H1 (cell line): ENCODE results near the gene CD34. TPM values are rescaled to one million over a fixed set of nuclear protein-coding genes. Genes with fewer than 3 reads are reported as not detected.

ENCODE experiments used
- CTCF ChIA-PET: fragments of 300-600 bp; sonication (Branson Sonifier 250); formaldehyde crosslinking; loops from one replicate; lab custom pipeline; 2021; ENCODE audit not compliant: partially characterized antibody; lab: Charles Lee
- POLR2A ChIA-PET: fragments of 300-600 bp; sonication (Branson Sonifier 250); formaldehyde crosslinking; loops from one replicate; lab custom pipeline; 2021; ENCODE audit warnings: inconsistent platforms; ENCODE audit not compliant: partially characterized antibody; lab: Charles Lee
- DNase-seq, 2 experiments: peaks; one replicate each; pipeline versions ENCODE4 v3.0.0 to v3.0.0-alpha.2; 2010 to 2022; ENCODE audit warnings: low spot score in 2 of 2, low read depth in 1 of 2, mixed read lengths in 1 of 2
- FAIRE-seq: peaks from 2 replicates; lab custom pipeline; 2011; peaks lifted over from hg19 to GRCh38; lab: Jason Lieb, UNC
- H2AFZ ChIP-seq: 2 replicates; pipeline ENCODE4 v1.8.1; 2012; ENCODE audit warnings: low read length, inconsistent platforms
- H2AK5ac ChIP-seq: 2 replicates; pipeline ENCODE4 v1.6.1; 2013; ENCODE audit warnings: low read depth, low read length
- H2BK120ac ChIP-seq: replicated peaks from 2 replicates; pipeline ENCODE3; 2013; ENCODE audit warnings: low read depth, low read length, inconsistent platforms
- H2BK12ac ChIP-seq: 2 replicates; pipeline ENCODE4 v1.6.1; 2013; ENCODE audit warnings: low read depth, low read length
- H2BK15ac ChIP-seq: 2 replicates; pipeline ENCODE4 v1.6.1; 2013; ENCODE audit warnings: low read length
- H2BK20ac ChIP-seq: 2 replicates; pipeline ENCODE4 v1.6.1; 2013; ENCODE audit warnings: low read length
- H2BK5ac ChIP-seq: 2 replicates; pipeline ENCODE4 v1.6.1; 2013; ENCODE audit warnings: low read depth, low read length
- H3K14ac ChIP-seq: 2 replicates; pipeline ENCODE4 v1.6.1; 2013; ENCODE audit warnings: inconsistent platforms; ENCODE audit not compliant: insufficient read length
- H3K18ac ChIP-seq: 2 replicates; pipeline ENCODE4 v1.6.1; 2013; ENCODE audit warnings: low read length; ENCODE audit errors: extremely low read depth
- H3K23ac ChIP-seq: 2 replicates; pipeline ENCODE4 v1.6.1; 2013; ENCODE audit warnings: inconsistent platforms; ENCODE audit not compliant: insufficient read length
- H3K23me2 ChIP-seq: 2 replicates; pipeline ENCODE4 v1.6.1; 2013; ENCODE audit warnings: low read depth, low read length
- H3K27ac ChIP-seq: 2 replicates; pipeline ENCODE4 v1.6.1; 2011; ENCODE audit warnings: low read depth, low read length, inconsistent platforms
- H3K27me3 ChIP-seq, 4 experiments: replicated peaks in 1 of 4; 1 replicate in 1 of 4; 2 replicates in 3 of 4; pipeline versions ENCODE4 v1.6.1 to v1.8.1; 2011 to 2013; ENCODE audit warnings: low read length in 3 of 4, mild to moderate bottlenecking in 3 of 4, inconsistent platforms in 2 of 4, mixed read lengths in 2 of 4, moderate library complexity in 1 of 4; ENCODE audit not compliant: control insufficient read depth in 3 of 4, insufficient read depth in 3 of 4; ENCODE audit errors: extremely low read depth in 1 of 4
- H3K36me3 ChIP-seq, 4 experiments: 2 replicates each; pipeline versions ENCODE4 v1.6.1 to v1.8.1; 2011 to 2013; ENCODE audit warnings: mild to moderate bottlenecking in 4 of 4, low read length in 3 of 4, moderate library complexity in 2 of 4, control low read depth in 1 of 4, inconsistent platforms in 1 of 4; ENCODE audit not compliant: insufficient read depth in 4 of 4, control insufficient read depth in 2 of 4
- H3K4ac ChIP-seq: replicated peaks from 2 replicates; pipeline ENCODE3; 2013; ENCODE audit warnings: low read length, low read depth, mixed read lengths, inconsistent platforms; ENCODE audit not compliant: insufficient read length
- H3K4me1 ChIP-seq, 4 experiments: replicated peaks in 1 of 4; 1 replicate in 1 of 4; 2 replicates in 3 of 4; pipeline versions ENCODE4 v1.6.1 to v1.8.1; 2011 to 2013; ENCODE audit warnings: low read length in 3 of 4, inconsistent platforms in 2 of 4, mixed read lengths in 1 of 4; ENCODE audit not compliant: insufficient read depth in 4 of 4, control insufficient read depth in 3 of 4
- H3K4me2 ChIP-seq, 2 experiments: 2 replicates each; pipeline versions ENCODE4 v1.6.1 to v1.8.1; 2011 to 2013; ENCODE audit warnings: low read depth in 2 of 2, low read length in 2 of 2, control low read depth in 1 of 2, inconsistent platforms in 1 of 2, mild to moderate bottlenecking in 1 of 2; ENCODE audit not compliant: insufficient read depth in 1 of 2
- H3K4me3 ChIP-seq, 4 experiments: fragments of 200-600, 300-600 bp in 1 of 4; sonication (generic), shearing (Covaris generic), sonication (Bioruptor Twin) in 1 of 4; 2 replicates each; pipeline versions ENCODE4 v1.5.1 to v1.8.1; 2011 to 2016; ENCODE audit warnings: low read length in 4 of 4, low read depth in 3 of 4, control low read depth in 2 of 4, inconsistent platforms in 2 of 4, mild to moderate bottlenecking in 2 of 4, mixed read lengths in 1 of 4, moderate library complexity in 1 of 4; ENCODE audit not compliant: insufficient read depth in 2 of 4; ENCODE audit errors: extremely low read depth in 1 of 4
- H3K56ac ChIP-seq: replicated peaks from 2 replicates; pipeline ENCODE3; 2013; ENCODE audit warnings: low read depth, mild to moderate bottlenecking, mixed read lengths, low read length, inconsistent platforms; ENCODE audit not compliant: insufficient read length
- H3K79me1 ChIP-seq: 2 replicates; pipeline ENCODE4 v1.6.1; 2013; ENCODE audit warnings: low read depth, low read length, control low read depth
- H3K79me2 ChIP-seq, 2 experiments: 2 replicates each; pipeline versions ENCODE4 v1.6.1 to v1.8.1; 2012 to 2013; ENCODE audit warnings: low read length in 2 of 2, mild to moderate bottlenecking in 2 of 2, inconsistent platforms in 1 of 2; ENCODE audit not compliant: insufficient read depth in 2 of 2, control insufficient read depth in 1 of 2
- H3K9ac ChIP-seq, 4 experiments: replicated peaks in 1 of 4; 1 replicate in 1 of 4; 2 replicates in 3 of 4; pipeline versions ENCODE4 v1.6.1 to v1.8.1; 2011 to 2013; ENCODE audit warnings: low read depth in 3 of 4, low read length in 3 of 4, control low read depth in 2 of 4, mild to moderate bottlenecking in 2 of 4, moderate library complexity in 2 of 4, inconsistent platforms in 1 of 4; ENCODE audit errors: extremely low read depth in 1 of 4
- H3K9me3 ChIP-seq, 2 experiments: 2 replicates each; pipeline versions ENCODE4 v1.6.1 to v1.8.1; 2012 to 2013; ENCODE audit warnings: mild to moderate bottlenecking in 2 of 2, moderate library complexity in 2 of 2, control low read depth in 1 of 2, inconsistent platforms in 1 of 2, low read depth in 1 of 2, low read length in 1 of 2, mixed read lengths in 1 of 2; ENCODE audit not compliant: insufficient read depth in 2 of 2
- H4K20me1 ChIP-seq, 2 experiments: replicated peaks in 1 of 2; 2 replicates each; pipeline versions ENCODE3 to v1.8.1; 2011 to 2013; ENCODE audit warnings: inconsistent platforms in 2 of 2, low read length in 2 of 2, mild to moderate bottlenecking in 1 of 2; ENCODE audit not compliant: insufficient read depth in 2 of 2, control insufficient read depth in 1 of 2
- H4K5ac ChIP-seq: 2 replicates; pipeline ENCODE4 v1.6.1; 2013; ENCODE audit warnings: low read length, low read depth, mixed read lengths, inconsistent platforms; ENCODE audit not compliant: insufficient read length
- H4K8ac ChIP-seq: 2 replicates; pipeline ENCODE4 v1.8.0; 2013; ENCODE audit warnings: mild to moderate bottlenecking, moderate library complexity, low read length, inconsistent platforms; ENCODE audit not compliant: insufficient read depth; ENCODE audit errors: extremely low read depth
- H4K91ac ChIP-seq: replicated peaks from 2 replicates; pipeline ENCODE3; 2013; ENCODE audit warnings: low read length, mixed read lengths, inconsistent platforms; ENCODE audit not compliant: insufficient read length
- HDAC2 ChIP-seq, 2 experiments: fragments of 300-600 bp in 1 of 2; sonication (generic) in 1 of 2; IDR thresholded peaks; 2 replicates each; pipeline ENCODE4 v1.6.1; 2011 to 2012; ENCODE audit warnings: low read depth in 2 of 2, low read length in 2 of 2, mild to moderate bottlenecking in 2 of 2, moderate library complexity in 2 of 2, borderline replicate concordance in 1 of 2, inconsistent platforms in 1 of 2
- NANOG ChIP-seq: IDR thresholded peaks from 2 replicates; pipeline ENCODE4 v1.6.1; 2011; ENCODE audit warnings: low read length, low read depth, mild to moderate bottlenecking, inconsistent platforms; ENCODE audit not compliant: insufficient read depth, poor library complexity, severe bottlenecking
- WGBS, 2 experiments: shearing (Covaris generic) in 1 of 2; methylation state at CpG; one replicate each; pipeline versions ENCODE4 v1.1.6 to v1.1.7; 2013 to 2015; ENCODE audit warnings: low lambda C conversion rate in 2 of 2, mixed read lengths in 2 of 2, inconsistent platforms in 1 of 2, low coverage in 1 of 2, missing lambda C conversion rate in 1 of 2; ENCODE audit not compliant: insufficient replicate concordance in 2 of 2, insufficient coverage in 1 of 2, insufficient read length in 1 of 2; ENCODE audit errors: extremely low coverage in 1 of 2, missing lambda C conversion rate in 1 of 2; 5-methylcytosine and 5-hydroxymethylcytosine counted together
- polyA plus RNA-seq, 7 experiments: library from polyadenylated mRNA; depleted of rRNA in 3 of 7; stranded (reverse) in 5 of 7; unstranded in 2 of 7; fragments of >200 nt in 5 of 7; fragments of 200-250 nt in 2 of 7; gene quantifications; 1 replicate in 5 of 7; 2 replicates in 1 of 7; 4 replicates in 1 of 7; pipeline versions ENCODE4 v1.2.1 to v1.2.3, GENCODE V29; 2011 to 2013; ENCODE audit warnings: missing spikeins in 2 of 7, mixed read lengths in 2 of 7
- total RNA-seq: library from RNA; stranded (reverse); fragmentation: NEBNext Ultra II Directional; extraction: Animal tissue kit (Norgen Biotek cat#: 25700); gene quantifications from 2 replicates; pipeline ENCODE4 v1.2.1, GENCODE V29; 2021

The CD34 gene
- total and polyA plus RNA-seq, 2 of the 8 experiments (the other 6 are each of a cell fraction or from before 2014, with no cell fraction given) = 0.39 to 0.54 TPM

DNA sequence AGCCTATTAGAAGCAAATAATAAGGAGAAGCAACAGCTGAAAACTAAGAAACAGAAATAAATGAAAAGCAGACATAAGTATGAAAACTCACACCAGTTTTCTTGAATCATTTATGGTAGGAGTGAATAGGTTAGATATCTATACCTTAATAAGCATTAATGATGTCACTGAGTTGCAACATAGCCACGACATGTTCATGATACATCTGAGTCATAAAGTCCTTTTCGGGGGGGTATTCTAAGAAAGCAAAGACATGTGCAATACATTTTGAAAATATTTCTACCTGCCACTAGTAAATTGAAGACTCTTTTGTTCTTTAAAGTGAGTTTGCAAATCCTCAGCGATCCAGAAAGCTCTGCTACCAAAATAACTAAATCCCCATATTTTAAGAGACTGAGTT lies 7.2 kb downstream of the CD34 start:
- no peak overlapping the region for H3K18ac ChIP-seq
- no peak overlapping the region for H3K4ac ChIP-seq
- H3K9me3 ChIP-seq = no peaks in the 10 kb centered on the region
- no peak overlapping the region for H2BK120ac ChIP-seq
- H2AK5ac ChIP-seq = no peak overlapping the region
- CTCF ChIA-PET = interaction anchor here (1.2 to 2.7 kb wide), 7 partner anchors 8 to 92 kb away, joined by 3 to 19 read pairs (median 5); no protein-coding TSS in a partner anchor
- no peak overlapping the region for H2BK5ac ChIP-seq
- H3K23ac ChIP-seq = no peak overlapping the region
- no peaks in the 10 kb centered on the region for H3K79me1 ChIP-seq
- no peak overlapping the region for H2BK15ac ChIP-seq
- TF ChIP-seq HDAC2 (IDR thresholded peaks at IDR 0.05; ENCODE audit: borderline replicate concordance in 1 of 2, low read depth in 2 of 2, low read length in 2 of 2) (no peak), NANOG (no peak)
- no peak overlapping the region for H2AFZ ChIP-seq
- no peaks in the 10 kb centered on the region for H3K79me2 ChIP-seq
- no peaks in the 10 kb centered on the region for H3K27me3 ChIP-seq
- H3K36me3 ChIP-seq = no peaks in the 10 kb centered on the region
- H2BK20ac ChIP-seq = no peak overlapping the region
- 92% methylated on average over 3 of the region's 3 CpGs; no CpG with 5 or more reads in 1 of the 2 experiments for WGBS, 2 experiments
- H4K20me1 ChIP-seq = no peaks in the 10 kb centered on the region
- no peaks in the 10 kb centered on the region for H3K4me1 ChIP-seq
- H4K8ac ChIP-seq = no peak overlapping the region
- no peak overlapping the region for H3K4me2 ChIP-seq
- H4K91ac ChIP-seq = no peak overlapping the region
- no peak overlapping the region for H3K4me3 ChIP-seq
- H3K14ac ChIP-seq = no peak overlapping the region
- H2BK12ac ChIP-seq = no peak overlapping the region
- DNase-seq (no peak), FAIRE-seq (no peak)
- H3K27ac ChIP-seq = no peak overlapping the region
- H3K9ac ChIP-seq = no peak overlapping the region
- no peaks in the 10 kb centered on the region; the same call in 1 of the 2 replicates for H3K23me2 ChIP-seq
- no peak overlapping the region for H3K56ac ChIP-seq
- H4K5ac ChIP-seq = no peak overlapping the region
- POLR2A ChIA-PET = interaction anchor here (1.0 kb wide), 1 partner anchor 59 kb away, joined by 3 read pairs; no protein-coding TSS in a partner anchor
